Measurements from ENCODE around the gene ELMO1. TPM values are rescaled to one million over a fixed set of nuclear protein-coding genes. Genes with fewer than 3 reads are reported as not detected.

The ELMO1 gene
- total RNA-seq, 4 donors from 2014 or later: 31.1 to 42.9 (median 38.7) TPM

- Histone ChIP-seq H3K27me3 (no peaks in the 10 kb centered on the region), H3K4me1 (peaks cover 6 to 37% (median 34%) of the 10 kb centered on the region in 4 donors), H3K4me3 (no peak overlapping the region), H3K36me3 (peaks cover 0 to 6% (median 1%) of the 10 kb centered on the region in 4 donors), H3K9me3 (no peaks in the 10 kb centered on the region), H3K27ac (replicated peaks in 1 of 4) (peak overlapping the region in 2 of 4 donors; percentile 3 to 23)
- intact Hi-C loops (cut with DNase I): no loop called here
- TF ChIP-seq EP300 (IDR thresholded peaks at IDR 0.05) (no peak), POLR2AphosphoS5 (IDR thresholded peaks at IDR 0.05) (no peak), POLR2A (IDR thresholded peaks at IDR 0.05; ENCODE audit: low read depth) (no peak)
- TF ChIP-seq, protein P1, sequence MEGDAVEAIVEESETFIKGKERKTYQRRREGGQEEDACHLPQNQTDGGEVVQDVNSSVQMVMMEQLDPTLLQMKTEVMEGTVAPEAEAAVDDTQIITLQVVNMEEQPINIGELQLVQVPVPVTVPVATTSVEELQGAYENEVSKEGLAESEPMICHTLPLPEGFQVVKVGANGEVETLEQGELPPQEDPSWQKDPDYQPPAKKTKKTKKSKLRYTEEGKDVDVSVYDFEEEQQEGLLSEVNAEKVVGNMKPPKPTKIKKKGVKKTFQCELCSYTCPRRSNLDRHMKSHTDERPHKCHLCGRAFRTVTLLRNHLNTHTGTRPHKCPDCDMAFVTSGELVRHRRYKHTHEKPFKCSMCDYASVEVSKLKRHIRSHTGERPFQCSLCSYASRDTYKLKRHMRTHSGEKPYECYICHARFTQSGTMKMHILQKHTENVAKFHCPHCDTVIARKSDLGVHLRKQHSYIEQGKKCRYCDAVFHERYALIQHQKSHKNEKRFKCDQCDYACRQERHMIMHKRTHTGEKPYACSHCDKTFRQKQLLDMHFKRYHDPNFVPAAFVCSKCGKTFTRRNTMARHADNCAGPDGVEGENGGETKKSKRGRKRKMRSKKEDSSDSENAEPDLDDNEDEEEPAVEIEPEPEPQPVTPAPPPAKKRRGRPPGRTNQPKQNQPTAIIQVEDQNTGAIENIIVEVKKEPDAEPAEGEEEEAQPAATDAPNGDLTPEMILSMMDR (IDR thresholded peaks at IDR 0.05): no peak
- 86% methylated on average over 9 of the region's 9 CpGs for WGBS
- DNase-seq (ENCODE audit: extremely low spot score): no peak
Observed at GRCh38 chr7:36971515-36972139, 477.0 kb downstream of the ELMO1 start.

DNA sequence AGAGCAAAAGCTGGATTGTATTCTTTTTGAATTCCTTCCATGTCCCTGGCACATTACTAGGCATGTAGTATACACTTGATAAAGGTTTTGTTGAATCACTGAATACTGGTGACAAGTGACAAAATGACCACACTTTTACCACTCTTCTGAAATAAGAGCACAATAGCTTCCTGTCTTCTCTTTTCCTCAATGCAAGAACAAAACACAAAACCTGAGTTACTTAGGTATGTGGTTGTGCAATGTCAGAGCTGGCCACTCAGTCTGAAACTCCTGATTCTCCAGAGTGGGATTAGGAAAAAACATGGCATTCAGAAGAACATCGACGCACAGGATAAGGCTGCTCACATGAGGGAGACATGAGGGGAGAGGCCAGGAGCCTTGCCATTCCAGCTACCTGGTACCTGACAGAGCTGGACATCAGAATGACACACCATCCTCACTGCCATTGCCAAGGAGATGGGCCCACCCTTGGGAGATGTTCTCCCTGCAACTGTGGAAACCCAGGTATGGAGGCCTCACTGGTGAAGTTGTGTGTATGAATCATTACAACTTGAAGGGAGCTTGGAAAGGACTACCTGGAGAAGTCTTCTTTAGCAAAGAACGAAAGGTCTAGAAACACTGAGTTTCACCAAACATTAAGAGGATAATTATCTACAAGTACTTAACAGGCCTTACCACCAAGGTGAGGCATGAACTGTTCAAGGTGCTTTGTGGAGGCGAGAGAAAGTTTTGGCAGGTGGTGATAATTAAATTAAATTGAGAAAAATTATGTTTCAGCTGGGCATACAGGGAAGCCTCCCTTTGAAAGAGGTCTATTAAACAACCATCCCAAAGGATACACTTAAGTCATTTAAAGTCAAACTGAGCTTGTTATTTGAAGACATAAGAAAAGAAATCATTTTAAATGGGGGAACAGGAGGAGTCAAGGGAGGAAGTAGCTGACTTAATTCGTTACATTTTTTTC is 477.8 kb downstream of the ELMO1 start:
- intact Hi-C loops (cut with DNase I): no loop called here
- DNase-seq (ENCODE audit: extremely low spot score): no peak
- H3K4me3 ChIP-seq: no peak overlapping the region
- 89% methylated on average over 5 of the region's 5 CpGs for WGBS
- H3K9me3 ChIP-seq: no peaks in the 10 kb centered on the region
- H3K4me1 ChIP-seq: peaks cover 6 to 45% (median 42%) of the 10 kb centered on the region in 4 donors
- H3K27ac ChIP-seq (replicated peaks in 1 of 4): peak overlapping the region in 2 of 4 donors; percentile 3 to 23
- H3K27me3 ChIP-seq: no peaks in the 10 kb centered on the region
- peaks cover 0 to 6% (median 1%) of the 10 kb centered on the region in 4 donors for H3K36me3 ChIP-seq
- TF ChIP-seq POLR2AphosphoS5 (IDR thresholded peaks at IDR 0.05) (no peak), EP300 (IDR thresholded peaks at IDR 0.05) (no peak), POLR2A (IDR thresholded peaks at IDR 0.05; ENCODE audit: low read depth) (no peak)
- TF ChIP-seq, protein P1 (IDR thresholded peaks at IDR 0.05): no peak

- Histone ChIP-seq H3K4me1 (peaks cover 6 to 58% (median 46%) of the 10 kb centered on the region in 4 donors), H3K4me3 (no peak overlapping the region), H3K27me3 (no peaks in the 10 kb centered on the region), H3K36me3 (peaks cover 0 to 6% (median 1%) of the 10 kb centered on the region in 4 donors), H3K9me3 (no peaks in the 10 kb centered on the region), H3K27ac (replicated peaks in 1 of 4) (no peak overlapping the region)
- TF ChIP-seq POLR2A (IDR thresholded peaks at IDR 0.05; ENCODE audit: low read depth): no peak
- no peak for TF ChIP-seq EP300 (IDR thresholded peaks at IDR 0.05)
- TF ChIP-seq POLR2AphosphoS5 (IDR thresholded peaks at IDR 0.05): no peak
- TF ChIP-seq, protein P1 (IDR thresholded peaks at IDR 0.05): no peak
- intact Hi-C loops (cut with DNase I): loop anchor here (5.0 kb wide), 1 partner anchor 228 kb away; no protein-coding TSS in a partner anchor
- DNase-seq (ENCODE audit: extremely low spot score): no peak
Observed at GRCh38 chr7:36969376-36969775, 479.3 kb downstream of the ELMO1 start.

GRCh38 chr7:36967387-36967786 is 481.3 kb downstream of the ELMO1 start:
- Histone ChIP-seq H3K4me1 (peaks cover 6 to 60% (median 48%) of the 10 kb centered on the region in 4 donors), H3K9me3 (no peaks in the 10 kb centered on the region), H3K27ac (replicated peaks in 1 of 4) (peak overlapping the region; percentile 29 to 64 (median 56)), H3K27me3 (no peaks in the 10 kb centered on the region), H3K4me3 (no peak overlapping the region), H3K36me3 (no peaks in the 10 kb centered on the region)
- DNase-seq (ENCODE audit: extremely low spot score): no peak
- TF ChIP-seq POLR2AphosphoS5 (IDR thresholded peaks at IDR 0.05) (peak in 1 of 2 donors; percentile 59), POLR2A (IDR thresholded peaks at IDR 0.05; ENCODE audit: low read depth) (no peak), EP300 (IDR thresholded peaks at IDR 0.05) (no peak)
- TF ChIP-seq, protein P1 (IDR thresholded peaks at IDR 0.05): peak; percentile 77 to 89 (median 85)
- intact Hi-C loops (cut with DNase I): loop anchor here (2.0 to 5.0 kb wide), 2 partner anchors 215 to 230 kb away; no protein-coding TSS in a partner anchor
- WGBS: 22% methylated on average over 4 of the region's 4 CpGs
